SJSA1 (cell line): ENCODE results near the gene FGF8. TPM values are rescaled to one million over a fixed set of nuclear protein-coding genes. Genes with fewer than 3 reads are reported as not detected.

ENCODE experiments used
- DNase-seq, 2 experiments: peaks; one replicate each; pipeline ENCODE4 v3.0.0-alpha.2; 2015 to 2020; ENCODE audit warnings: low spot score in 2 of 2, low read depth in 1 of 2
- H3K27ac ChIP-seq: fragments of 250-450 bp; sonication (Bioruptor Pico); 2 replicates; pipeline ENCODE4 v1.5.1; 2020; ENCODE audit warnings: mild to moderate bottlenecking, moderate library complexity
- H3K27me3 ChIP-seq: fragments of 250-450 bp; sonication (Bioruptor Pico); replicated peaks from 2 replicates; pipeline ENCODE4 v1.5.1; 2020; ENCODE audit warnings: mild to moderate bottlenecking, moderate library complexity
- H3K36me3 ChIP-seq: fragments of 250-450 bp; sonication (Bioruptor Pico); 2 replicates; pipeline ENCODE4 v1.5.1; 2020; ENCODE audit warnings: mild to moderate bottlenecking
- H3K4me1 ChIP-seq: fragments of 250-450 bp; sonication (Bioruptor Pico); replicated peaks from 2 replicates; pipeline ENCODE4 v1.6.1; 2021; ENCODE audit warnings: mild to moderate bottlenecking
- H3K4me3 ChIP-seq: fragments of 250-450 bp; sonication (Bioruptor Pico); 2 replicates; pipeline ENCODE4 v1.5.1; 2020; ENCODE audit warnings: mild to moderate bottlenecking
- H3K9me3 ChIP-seq: fragments of 250-450 bp; sonication (Bioruptor Pico); replicated peaks from 2 replicates; pipeline ENCODE4 v1.5.1; 2020; ENCODE audit warnings: mild to moderate bottlenecking
- total RNA-seq: library from RNA; depleted of rRNA; stranded (reverse); fragments of >200 nt; shearing (Covaris generic); gene quantifications from 2 replicates; pipeline ENCODE4 v1.2.3, GENCODE V29; 2014

The FGF8 gene
- total RNA-seq, 1 experiment from 2014 or later = not detected

- H3K36me3 ChIP-seq = peaks cover 20% of the 10 kb centered on the region
- H3K4me3 ChIP-seq = no peak overlapping the region
- H3K27ac ChIP-seq = no peak overlapping the region
- peaks cover 14% of the 10 kb centered on the region for H3K4me1 ChIP-seq
- no peak for DNase-seq
- H3K27me3 ChIP-seq = peaks cover 22% of the 10 kb centered on the region
- H3K9me3 ChIP-seq = no peaks in the 10 kb centered on the region
These were observed 3.0 kb upstream of the FGF8 start for GRCh38 chr10:101778781-101779543.

GRCh38 chr10:101778151-101778780 is 2.4 kb upstream of the FGF8 start:
- Histone ChIP-seq H3K27me3 (peaks cover 29% of the 10 kb centered on the region), H3K4me1 (peaks cover 14% of the 10 kb centered on the region), H3K36me3 (peaks cover 14% of the 10 kb centered on the region; the same call in 1 of the 2 replicates), H3K4me3 (no peak overlapping the region), H3K27ac (no peak overlapping the region), H3K9me3 (no peaks in the 10 kb centered on the region)
- no peak for DNase-seq

- DNase-seq = no peak
- Histone ChIP-seq H3K27me3 (peaks cover 34% of the 10 kb centered on the region), H3K36me3 (peaks cover 14% of the 10 kb centered on the region; the same call in 1 of the 2 replicates), H3K27ac (no peak overlapping the region), H3K9me3 (no peaks in the 10 kb centered on the region), H3K4me3 (no peak overlapping the region), H3K4me1 (peaks cover 12% of the 10 kb centered on the region)
These were observed 1.8 kb upstream of the FGF8 start for GRCh38 chr10:101777619-101778145.

GRCh38 chr10:101776161-101776817 is 375 bp upstream of the FGF8 start:
- Histone ChIP-seq H3K27me3 (peaks cover 45% of the 10 kb centered on the region), H3K4me1 (peaks cover 6% of the 10 kb centered on the region), H3K27ac (no peak overlapping the region), H3K9me3 (no peaks in the 10 kb centered on the region), H3K4me3 (no peak overlapping the region), H3K36me3 (0 out of 2 replicates have a peak, but pooled peaks cover 11% of the 10 kb centered on the region)
- DNase-seq = no peak

- H3K4me1 ChIP-seq = peaks cover 1% of the 10 kb centered on the region
- H3K4me3 ChIP-seq = no peak overlapping the region
- H3K9me3 ChIP-seq = no peaks in the 10 kb centered on the region
- peaks cover 45% of the 10 kb centered on the region for H3K27me3 ChIP-seq
- no peak for DNase-seq
- no peaks in the 10 kb centered on the region for H3K36me3 ChIP-seq
- no peak overlapping the region for H3K27ac ChIP-seq
These were observed 1.2 kb downstream of the FGF8 start for GRCh38 chr10:101774589-101775272.

- no peaks in the 10 kb centered on the region for H3K9me3 ChIP-seq
- H3K36me3 ChIP-seq = no peaks in the 10 kb centered on the region
- H3K27me3 ChIP-seq = peaks cover 45% of the 10 kb centered on the region
- no peak overlapping the region for H3K27ac ChIP-seq
- no peak for DNase-seq
- no peak overlapping the region for H3K4me3 ChIP-seq
- no peaks in the 10 kb centered on the region for H3K4me1 ChIP-seq
These were observed 1.9 kb downstream of the FGF8 start for GRCh38 chr10:101773923-101774588.

- Histone ChIP-seq H3K27me3 (peaks cover 45% of the 10 kb centered on the region), H3K4me3 (no peak overlapping the region), H3K4me1 (no peaks in the 10 kb centered on the region), H3K27ac (no peak overlapping the region), H3K36me3 (no peaks in the 10 kb centered on the region), H3K9me3 (no peaks in the 10 kb centered on the region)
- DNase-seq = no peak
These were observed 2.8 kb downstream of the FGF8 start for GRCh38 chr10:101772895-101773761.

GRCh38 chr10:101772017-101772894 is 3.7 kb downstream of the FGF8 start:
- H3K9me3 ChIP-seq = no peaks in the 10 kb centered on the region
- no peaks in the 10 kb centered on the region for H3K36me3 ChIP-seq
- peaks cover 45% of the 10 kb centered on the region for H3K27me3 ChIP-seq
- no peaks in the 10 kb centered on the region for H3K4me1 ChIP-seq
- H3K4me3 ChIP-seq = no peak overlapping the region
- no peak for DNase-seq
- no peak overlapping the region for H3K27ac ChIP-seq

- Histone ChIP-seq H3K4me3 (no peak overlapping the region), H3K27me3 (peaks cover 44% of the 10 kb centered on the region), H3K36me3 (no peaks in the 10 kb centered on the region), H3K27ac (no peak overlapping the region), H3K9me3 (no peaks in the 10 kb centered on the region), H3K4me1 (no peaks in the 10 kb centered on the region)
- DNase-seq = no peak
These were observed 4.5 kb downstream of the FGF8 start for GRCh38 chr10:101771380-101771779.

GRCh38 chr10:101770331-101771215 is 5.3 kb downstream of the FGF8 start:
- DNase-seq = no peak
- no peak overlapping the region for H3K4me3 ChIP-seq
- H3K36me3 ChIP-seq = no peaks in the 10 kb centered on the region
- no peak overlapping the region for H3K27ac ChIP-seq
- H3K27me3 ChIP-seq = peaks cover 42% of the 10 kb centered on the region
- no peaks in the 10 kb centered on the region for H3K9me3 ChIP-seq
- no peaks in the 10 kb centered on the region for H3K4me1 ChIP-seq

- no peaks in the 10 kb centered on the region for H3K36me3 ChIP-seq
- H3K4me1 ChIP-seq = no peaks in the 10 kb centered on the region
- H3K27me3 ChIP-seq = peaks cover 33% of the 10 kb centered on the region
- H3K4me3 ChIP-seq = no peak overlapping the region
- no peak overlapping the region for H3K27ac ChIP-seq
- H3K9me3 ChIP-seq = no peaks in the 10 kb centered on the region
- no peak for DNase-seq
These were observed 6.3 kb downstream of the FGF8 start for GRCh38 chr10:101769541-101770180.
